GM23338 (cell line): Measurements from ENCODE around the gene FAM32A.

Experiments
- CREB1 ChIP-seq: fragments of 250-450 bp; sonication (Bioruptor Pico); IDR thresholded peaks from 2 replicates; pipeline ENCODE4 v1.5.0; 2020; ENCODE audit warnings: low read depth, mild to moderate bottlenecking, moderate library complexity
- EZH2 ChIP-seq: fragments of 200-600 bp; sonication (generic); IDR thresholded peaks from one replicate; pipeline ENCODE4 v1.8.0; 2017; ENCODE audit warnings: antibody characterized with exemption, mild to moderate bottlenecking, low read depth; ENCODE audit not compliant: unreplicated experiment
- EZH2phosphoT487 ChIP-seq: fragments of 200-600 bp; sonication (generic); IDR thresholded peaks from one replicate; pipeline ENCODE4 v1.8.1; 2018; ENCODE audit warnings: antibody characterized with exemption; ENCODE audit not compliant: unreplicated experiment
- POLR2AphosphoS5 ChIP-seq: IDR thresholded peaks from 2 replicates; pipeline ENCODE4 v1.6.1; 2016; ENCODE audit warnings: antibody characterized with exemption, low read depth
- STAT1 ChIP-seq: IDR thresholded peaks from one replicate; pipeline ENCODE4 v1.6.1; 2016; ENCODE audit warnings: antibody characterized with exemption; ENCODE audit not compliant: unreplicated experiment
- ZNF114 ChIP-seq: fragments of 250-450 bp; sonication (Bioruptor Pico); IDR thresholded peaks from 2 replicates; pipeline ENCODE4 v1.5.0; 2020; ENCODE audit warnings: mild to moderate bottlenecking, moderate library complexity
- ZNF331 ChIP-seq: fragments of 250-450 bp; sonication (Bioruptor Pico); IDR thresholded peaks from 2 replicates; pipeline ENCODE4 v1.5.0; 2020; ENCODE audit warnings: low read depth, mild to moderate bottlenecking, moderate library complexity
- TF ChIP-seq, protein P1 (sequence below), 2 experiments: fragments of 200-600 bp in 1 of 2; sonication (generic) in 1 of 2; conservative IDR thresholded peaks; 2 replicates each; pipeline versions ENCODE4 v1.5.1 to v1.6.1; 2016 to 2017; ENCODE audit warnings: antibody characterized with exemption in 2 of 2, low read depth in 2 of 2, mild to moderate bottlenecking in 2 of 2, moderate library complexity in 1 of 2
- TF ChIP-seq, protein P2 (sequence below): IDR thresholded peaks from one replicate; pipeline ENCODE4 v1.6.1; 2018; ENCODE audit warnings: antibody characterized with exemption; ENCODE audit not compliant: unreplicated experiment
- TF ChIP-seq, protein P3 (sequence below): fragments of 250-450 bp; sonication (Bioruptor Pico); IDR thresholded peaks from 2 replicates; pipeline ENCODE4 v1.5.0; 2020; ENCODE audit warnings: mild to moderate bottlenecking, moderate library complexity
- TF ChIP-seq, protein P4 (sequence below): IDR thresholded peaks from 2 replicates; pipeline ENCODE4 v1.6.1; 2016; ENCODE audit warnings: antibody characterized with exemption

DNA sequence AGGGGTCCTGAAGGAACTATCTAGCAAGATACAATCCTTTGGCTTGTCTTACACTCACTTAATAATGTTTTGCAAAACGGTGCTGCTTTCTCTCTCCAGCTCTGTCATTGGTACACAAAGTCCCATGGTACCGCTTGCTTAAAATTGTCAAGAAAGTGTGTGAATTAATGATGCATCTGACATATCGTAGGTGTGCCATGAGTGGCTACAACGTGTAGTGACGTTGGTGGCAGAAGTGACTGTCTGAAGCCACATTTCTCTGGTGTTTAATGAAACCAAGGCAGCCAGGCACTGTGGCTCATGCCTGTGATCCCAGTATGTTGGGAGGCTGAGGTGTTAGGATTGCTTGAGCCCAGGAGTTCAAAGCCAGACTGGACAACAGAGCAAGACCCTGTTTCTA, 39.1 kb upstream of the FAM32A start:
- TF ChIP-seq, protein P1, sequence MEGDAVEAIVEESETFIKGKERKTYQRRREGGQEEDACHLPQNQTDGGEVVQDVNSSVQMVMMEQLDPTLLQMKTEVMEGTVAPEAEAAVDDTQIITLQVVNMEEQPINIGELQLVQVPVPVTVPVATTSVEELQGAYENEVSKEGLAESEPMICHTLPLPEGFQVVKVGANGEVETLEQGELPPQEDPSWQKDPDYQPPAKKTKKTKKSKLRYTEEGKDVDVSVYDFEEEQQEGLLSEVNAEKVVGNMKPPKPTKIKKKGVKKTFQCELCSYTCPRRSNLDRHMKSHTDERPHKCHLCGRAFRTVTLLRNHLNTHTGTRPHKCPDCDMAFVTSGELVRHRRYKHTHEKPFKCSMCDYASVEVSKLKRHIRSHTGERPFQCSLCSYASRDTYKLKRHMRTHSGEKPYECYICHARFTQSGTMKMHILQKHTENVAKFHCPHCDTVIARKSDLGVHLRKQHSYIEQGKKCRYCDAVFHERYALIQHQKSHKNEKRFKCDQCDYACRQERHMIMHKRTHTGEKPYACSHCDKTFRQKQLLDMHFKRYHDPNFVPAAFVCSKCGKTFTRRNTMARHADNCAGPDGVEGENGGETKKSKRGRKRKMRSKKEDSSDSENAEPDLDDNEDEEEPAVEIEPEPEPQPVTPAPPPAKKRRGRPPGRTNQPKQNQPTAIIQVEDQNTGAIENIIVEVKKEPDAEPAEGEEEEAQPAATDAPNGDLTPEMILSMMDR (conservative IDR thresholded peaks at IDR 0.05; ENCODE audit: low read depth in 2 of 2): no peak
- no peak for TF ChIP-seq EZH2
- no peak for TF ChIP-seq POLR2AphosphoS5
- no peak for TF ChIP-seq EZH2phosphoT487
- TF ChIP-seq ZNF114: no peak
- no peak for TF ChIP-seq ZNF331 (CRISPR knock-in tag)
- TF ChIP-seq, protein P2, sequence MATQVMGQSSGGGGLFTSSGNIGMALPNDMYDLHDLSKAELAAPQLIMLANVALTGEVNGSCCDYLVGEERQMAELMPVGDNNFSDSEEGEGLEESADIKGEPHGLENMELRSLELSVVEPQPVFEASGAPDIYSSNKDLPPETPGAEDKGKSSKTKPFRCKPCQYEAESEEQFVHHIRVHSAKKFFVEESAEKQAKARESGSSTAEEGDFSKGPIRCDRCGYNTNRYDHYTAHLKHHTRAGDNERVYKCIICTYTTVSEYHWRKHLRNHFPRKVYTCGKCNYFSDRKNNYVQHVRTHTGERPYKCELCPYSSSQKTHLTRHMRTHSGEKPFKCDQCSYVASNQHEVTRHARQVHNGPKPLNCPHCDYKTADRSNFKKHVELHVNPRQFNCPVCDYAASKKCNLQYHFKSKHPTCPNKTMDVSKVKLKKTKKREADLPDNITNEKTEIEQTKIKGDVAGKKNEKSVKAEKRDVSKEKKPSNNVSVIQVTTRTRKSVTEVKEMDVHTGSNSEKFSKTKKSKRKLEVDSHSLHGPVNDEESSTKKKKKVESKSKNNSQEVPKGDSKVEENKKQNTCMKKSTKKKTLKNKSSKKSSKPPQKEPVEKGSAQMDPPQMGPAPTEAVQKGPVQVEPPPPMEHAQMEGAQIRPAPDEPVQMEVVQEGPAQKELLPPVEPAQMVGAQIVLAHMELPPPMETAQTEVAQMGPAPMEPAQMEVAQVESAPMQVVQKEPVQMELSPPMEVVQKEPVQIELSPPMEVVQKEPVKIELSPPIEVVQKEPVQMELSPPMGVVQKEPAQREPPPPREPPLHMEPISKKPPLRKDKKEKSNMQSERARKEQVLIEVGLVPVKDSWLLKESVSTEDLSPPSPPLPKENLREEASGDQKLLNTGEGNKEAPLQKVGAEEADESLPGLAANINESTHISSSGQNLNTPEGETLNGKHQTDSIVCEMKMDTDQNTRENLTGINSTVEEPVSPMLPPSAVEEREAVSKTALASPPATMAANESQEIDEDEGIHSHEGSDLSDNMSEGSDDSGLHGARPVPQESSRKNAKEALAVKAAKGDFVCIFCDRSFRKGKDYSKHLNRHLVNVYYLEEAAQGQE: no peak
- TF ChIP-seq, protein P3, sequence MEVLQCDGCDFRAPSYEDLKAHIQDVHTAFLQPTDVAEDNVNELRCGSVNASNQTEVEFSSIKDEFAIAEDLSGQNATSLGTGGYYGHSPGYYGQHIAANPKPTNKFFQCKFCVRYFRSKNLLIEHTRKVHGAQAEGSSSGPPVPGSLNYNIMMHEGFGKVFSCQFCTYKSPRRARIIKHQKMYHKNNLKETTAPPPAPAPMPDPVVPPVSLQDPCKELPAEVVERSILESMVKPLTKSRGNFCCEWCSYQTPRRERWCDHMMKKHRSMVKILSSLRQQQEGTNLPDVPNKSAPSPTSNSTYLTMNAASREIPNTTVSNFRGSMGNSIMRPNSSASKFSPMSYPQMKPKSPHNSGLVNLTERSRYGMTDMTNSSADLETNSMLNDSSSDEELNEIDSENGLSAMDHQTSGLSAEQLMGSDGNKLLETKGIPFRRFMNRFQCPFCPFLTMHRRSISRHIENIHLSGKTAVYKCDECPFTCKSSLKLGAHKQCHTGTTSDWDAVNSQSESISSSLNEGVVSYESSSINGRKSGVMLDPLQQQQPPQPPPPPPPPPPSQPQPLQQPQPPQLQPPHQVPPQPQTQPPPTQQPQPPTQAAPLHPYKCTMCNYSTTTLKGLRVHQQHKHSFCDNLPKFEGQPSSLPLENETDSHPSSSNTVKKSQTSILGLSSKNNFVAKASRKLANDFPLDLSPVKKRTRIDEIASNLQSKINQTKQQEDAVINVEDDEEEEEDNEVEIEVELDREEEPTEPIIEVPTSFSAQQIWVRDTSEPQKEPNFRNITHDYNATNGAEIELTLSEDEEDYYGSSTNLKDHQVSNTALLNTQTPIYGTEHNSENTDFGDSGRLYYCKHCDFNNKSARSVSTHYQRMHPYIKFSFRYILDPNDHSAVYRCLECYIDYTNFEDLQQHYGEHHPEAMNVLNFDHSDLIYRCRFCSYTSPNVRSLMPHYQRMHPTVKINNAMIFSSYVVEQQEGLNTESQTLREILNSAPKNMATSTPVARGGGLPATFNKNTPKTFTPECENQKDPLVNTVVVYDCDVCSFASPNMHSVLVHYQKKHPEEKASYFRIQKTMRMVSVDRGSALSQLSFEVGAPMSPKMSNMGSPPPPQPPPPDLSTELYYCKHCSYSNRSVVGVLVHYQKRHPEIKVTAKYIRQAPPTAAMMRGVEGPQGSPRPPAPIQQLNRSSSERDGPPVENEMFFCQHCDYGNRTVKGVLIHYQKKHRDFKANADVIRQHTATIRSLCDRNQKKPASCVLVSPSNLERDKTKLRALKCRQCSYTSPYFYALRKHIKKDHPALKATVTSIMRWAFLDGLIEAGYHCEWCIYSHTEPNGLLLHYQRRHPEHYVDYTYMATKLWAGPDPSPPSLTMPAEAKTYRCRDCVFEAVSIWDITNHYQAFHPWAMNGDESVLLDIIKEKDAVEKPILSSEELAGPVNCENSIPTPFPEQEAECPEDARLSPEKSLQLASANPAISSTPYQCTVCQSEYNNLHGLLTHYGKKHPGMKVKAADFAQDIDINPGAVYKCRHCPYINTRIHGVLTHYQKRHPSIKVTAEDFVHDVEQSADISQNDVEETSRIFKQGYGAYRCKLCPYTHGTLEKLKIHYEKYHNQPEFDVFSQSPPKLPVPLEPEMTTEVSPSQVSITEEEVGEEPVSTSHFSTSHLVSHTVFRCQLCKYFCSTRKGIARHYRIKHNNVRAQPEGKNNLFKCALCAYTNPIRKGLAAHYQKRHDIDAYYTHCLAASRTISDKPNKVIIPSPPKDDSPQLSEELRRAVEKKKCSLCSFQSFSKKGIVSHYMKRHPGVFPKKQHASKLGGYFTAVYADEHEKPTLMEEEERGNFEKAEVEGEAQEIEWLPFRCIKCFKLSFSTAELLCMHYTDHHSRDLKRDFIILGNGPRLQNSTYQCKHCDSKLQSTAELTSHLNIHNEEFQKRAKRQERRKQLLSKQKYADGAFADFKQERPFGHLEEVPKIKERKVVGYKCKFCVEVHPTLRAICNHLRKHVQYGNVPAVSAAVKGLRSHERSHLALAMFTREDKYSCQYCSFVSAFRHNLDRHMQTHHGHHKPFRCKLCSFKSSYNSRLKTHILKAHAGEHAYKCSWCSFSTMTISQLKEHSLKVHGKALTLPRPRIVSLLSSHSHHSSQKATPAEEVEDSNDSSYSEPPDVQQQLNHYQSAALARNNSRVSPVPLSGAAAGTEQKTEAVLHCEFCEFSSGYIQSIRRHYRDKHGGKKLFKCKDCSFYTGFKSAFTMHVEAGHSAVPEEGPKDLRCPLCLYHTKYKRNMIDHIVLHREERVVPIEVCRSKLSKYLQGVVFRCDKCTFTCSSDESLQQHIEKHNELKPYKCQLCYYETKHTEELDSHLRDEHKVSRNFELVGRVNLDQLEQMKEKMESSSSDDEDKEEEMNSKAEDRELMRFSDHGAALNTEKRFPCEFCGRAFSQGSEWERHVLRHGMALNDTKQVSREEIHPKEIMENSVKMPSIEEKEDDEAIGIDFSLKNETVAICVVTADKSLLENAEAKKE (CRISPR knock-in tag): no peak
- TF ChIP-seq STAT1: no peak
- TF ChIP-seq, protein P4, sequence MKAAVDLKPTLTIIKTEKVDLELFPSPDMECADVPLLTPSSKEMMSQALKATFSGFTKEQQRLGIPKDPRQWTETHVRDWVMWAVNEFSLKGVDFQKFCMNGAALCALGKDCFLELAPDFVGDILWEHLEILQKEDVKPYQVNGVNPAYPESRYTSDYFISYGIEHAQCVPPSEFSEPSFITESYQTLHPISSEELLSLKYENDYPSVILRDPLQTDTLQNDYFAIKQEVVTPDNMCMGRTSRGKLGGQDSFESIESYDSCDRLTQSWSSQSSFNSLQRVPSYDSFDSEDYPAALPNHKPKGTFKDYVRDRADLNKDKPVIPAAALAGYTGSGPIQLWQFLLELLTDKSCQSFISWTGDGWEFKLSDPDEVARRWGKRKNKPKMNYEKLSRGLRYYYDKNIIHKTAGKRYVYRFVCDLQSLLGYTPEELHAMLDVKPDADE: no peak
- TF ChIP-seq CREB1 (CRISPR knock-in tag): no peak
